NCI-H1436 treated with DMSO at 0.1 percent for 48 hours (cell line): Measurements from ENCODE around the gene TCERG1L.

Experiments used
- DNase-seq: peaks from one replicate; lab custom pipeline; 2025; lab: John Stamatoyannopoulos, UW

The TCERG1L gene

DNA sequence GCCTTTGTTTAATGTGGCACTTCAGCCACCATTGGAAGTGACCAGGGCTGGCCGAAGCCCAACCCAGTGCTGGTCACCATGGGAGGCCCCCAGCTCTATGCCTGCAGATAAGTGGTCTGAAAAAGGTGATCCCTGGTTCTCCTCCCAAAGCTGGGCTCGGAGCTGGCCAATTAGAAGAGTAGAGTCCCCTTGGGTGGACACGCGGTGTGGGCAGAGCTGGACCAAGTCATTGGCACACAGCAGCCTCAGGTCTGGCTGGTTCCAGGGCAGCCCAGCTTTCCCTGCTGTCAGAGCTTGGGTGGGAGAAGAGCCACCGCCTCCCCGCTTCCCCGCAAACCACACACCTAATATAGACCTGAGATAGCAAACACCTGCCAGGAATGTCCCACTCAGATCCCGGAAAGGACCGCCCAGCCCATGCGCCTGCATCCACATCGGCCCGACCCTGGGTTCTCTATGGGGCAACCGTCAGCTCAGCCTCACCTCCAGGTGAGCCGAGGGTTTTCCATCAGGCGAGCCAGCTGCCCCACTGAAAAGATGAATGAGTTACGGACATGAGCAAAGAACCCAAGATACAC, 84.3 kb downstream of the TCERG1L start:
- no peak for DNase-seq

DNA sequence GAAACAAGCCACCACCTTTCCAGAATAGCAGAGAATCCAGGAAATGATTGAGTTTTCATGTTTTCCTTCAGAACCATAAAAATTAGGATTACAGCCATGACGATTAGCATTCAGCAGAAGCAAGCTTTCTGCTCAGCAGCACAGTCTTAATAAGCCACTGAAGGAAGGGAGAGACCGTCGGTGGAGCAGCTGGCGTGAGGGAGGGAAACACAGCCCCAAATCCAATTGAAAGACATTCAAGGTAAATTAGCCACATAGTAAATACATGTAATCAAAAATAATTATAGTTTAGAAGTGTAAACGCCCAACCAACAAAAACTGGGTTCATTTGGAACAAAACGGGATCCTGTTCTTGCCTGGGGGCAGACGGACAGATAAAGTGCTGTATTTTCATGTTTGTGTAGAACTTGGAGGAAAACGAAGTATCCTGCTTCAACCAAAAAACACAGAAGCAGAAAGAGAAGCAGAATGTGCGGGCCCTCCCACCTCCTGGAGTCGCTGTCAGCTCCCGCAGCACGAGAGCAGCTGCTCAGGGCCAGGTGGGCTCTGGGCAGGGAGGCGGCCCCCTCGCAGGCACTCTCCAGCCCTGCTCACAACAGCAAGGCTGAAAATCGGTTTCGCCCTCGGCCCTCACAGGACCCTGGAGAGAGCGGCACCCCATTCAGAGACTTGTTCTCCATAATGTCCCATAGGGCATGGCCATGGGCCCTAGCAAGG, 84.9 kb downstream of the TCERG1L start:
- DNase-seq = peak; percentile 89

DNA sequence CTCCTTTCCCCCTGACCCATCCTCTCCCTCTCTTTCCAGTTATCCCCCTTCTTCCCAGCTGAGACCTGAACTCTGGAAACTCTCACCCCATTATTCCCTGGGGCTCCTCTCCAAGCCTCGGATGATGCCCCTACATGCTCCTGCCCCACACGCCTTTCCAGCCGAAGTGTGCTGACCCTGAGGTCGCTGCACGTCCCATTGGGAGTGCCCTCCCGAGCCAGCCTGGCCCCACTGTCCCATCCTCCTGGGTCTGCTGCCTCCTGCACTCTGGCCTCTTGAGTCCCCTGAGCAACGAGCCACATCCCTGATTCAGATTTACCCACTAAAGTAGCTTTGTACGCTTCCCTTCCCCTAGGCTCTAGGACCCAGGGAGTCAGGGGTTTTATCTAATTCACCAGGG, 87.4 kb downstream of the TCERG1L start:
- DNase-seq = no peak

DNA sequence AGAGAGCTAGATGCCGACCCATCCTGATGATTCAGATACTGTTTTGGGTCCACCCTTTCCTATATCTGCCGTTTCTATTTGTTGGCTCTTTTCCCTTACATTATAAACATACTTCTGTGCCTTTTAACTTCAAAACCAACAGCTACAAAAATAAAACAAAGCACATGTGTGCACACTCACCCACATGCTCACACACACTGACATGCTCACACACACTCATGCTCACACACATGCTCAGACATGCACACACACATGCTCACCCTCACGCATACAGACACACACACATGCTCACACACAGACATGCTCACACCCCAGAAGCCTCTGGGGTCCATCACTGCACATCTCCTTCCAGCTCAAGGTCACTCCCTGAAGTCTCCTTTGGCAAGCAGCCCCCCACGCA, 88.1 kb downstream of the TCERG1L start:
- no peak for DNase-seq

DNA sequence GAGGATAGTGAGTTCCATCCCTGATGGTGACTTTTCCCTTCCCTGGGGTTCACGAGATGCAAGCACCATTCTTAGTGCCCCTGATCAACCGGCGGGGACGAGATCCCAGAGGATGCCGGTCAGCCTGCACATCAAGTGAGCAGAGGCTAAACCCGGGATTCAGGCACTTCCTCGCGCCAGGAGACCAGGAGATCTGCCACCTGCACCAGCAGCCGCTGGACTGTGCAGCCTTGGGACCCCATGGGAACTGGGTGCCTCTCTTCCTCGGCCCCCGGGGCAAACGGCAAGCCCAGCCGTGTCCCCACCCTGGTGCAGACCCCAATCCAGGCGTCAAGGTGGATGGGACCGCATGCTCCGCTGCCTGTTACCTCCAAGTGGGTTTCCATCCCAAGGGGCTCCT, 88.5 kb downstream of the TCERG1L start:
- no peak for DNase-seq

DNA sequence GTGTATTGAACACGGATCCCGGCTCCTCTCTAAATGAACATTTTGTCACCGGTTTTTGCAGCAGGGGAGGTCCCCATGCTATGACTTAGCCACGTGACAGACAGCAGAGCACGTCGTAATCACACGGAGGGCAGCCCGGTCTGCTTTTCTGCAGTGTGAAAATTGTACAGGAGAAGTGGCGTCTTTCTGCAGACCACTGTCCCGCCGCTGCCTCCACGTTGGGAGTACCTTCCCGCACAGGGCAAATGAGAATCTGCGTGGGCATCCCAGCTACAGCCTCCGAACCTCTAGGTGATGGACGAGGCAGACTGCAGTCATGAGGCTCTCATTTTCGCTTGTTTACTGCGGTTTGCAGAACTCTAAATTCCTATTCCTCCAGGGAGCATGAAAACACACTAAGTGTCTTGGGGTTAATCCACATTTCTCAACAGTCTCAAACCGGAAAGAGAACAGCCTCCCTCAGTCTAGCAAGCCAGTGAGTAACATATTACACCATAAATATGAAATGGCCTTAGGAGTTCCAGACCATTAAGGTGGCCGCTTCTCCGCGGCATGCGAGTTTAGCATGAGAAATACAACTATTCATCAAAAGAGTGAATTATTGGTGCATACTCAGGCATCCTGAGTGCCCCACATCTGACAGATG, 89.8 kb downstream of the TCERG1L start:
- DNase-seq = no peak

DNA sequence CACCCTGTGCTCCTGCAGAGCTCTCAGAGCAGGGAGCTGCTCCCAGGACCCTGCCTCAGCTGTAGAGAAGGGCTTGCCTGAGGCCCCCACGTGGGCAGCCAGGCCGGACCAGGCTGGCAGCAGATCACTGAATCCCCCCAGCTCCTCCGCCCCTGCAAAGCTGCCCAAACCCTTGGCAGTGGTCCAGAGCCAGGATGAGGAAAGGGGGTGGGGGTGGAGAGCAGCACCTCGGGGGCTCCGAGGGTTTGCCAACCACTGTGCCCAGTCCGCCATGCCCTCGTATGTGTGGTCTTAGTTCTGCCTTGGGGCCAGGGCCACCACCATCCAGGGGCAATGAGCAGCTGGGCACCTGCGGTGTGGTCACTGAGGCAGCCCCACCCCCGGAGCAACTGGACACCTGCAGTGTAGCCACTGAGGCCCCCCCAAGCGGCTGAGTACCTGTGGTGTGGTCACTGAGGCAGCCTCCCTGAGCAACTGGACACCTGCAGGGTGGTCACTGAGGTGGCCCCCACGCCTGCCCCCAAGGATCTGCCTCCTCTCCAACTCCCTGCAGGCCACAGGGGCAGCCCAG, 90.8 kb downstream of the TCERG1L start:
- DNase-seq = no peak

DNA sequence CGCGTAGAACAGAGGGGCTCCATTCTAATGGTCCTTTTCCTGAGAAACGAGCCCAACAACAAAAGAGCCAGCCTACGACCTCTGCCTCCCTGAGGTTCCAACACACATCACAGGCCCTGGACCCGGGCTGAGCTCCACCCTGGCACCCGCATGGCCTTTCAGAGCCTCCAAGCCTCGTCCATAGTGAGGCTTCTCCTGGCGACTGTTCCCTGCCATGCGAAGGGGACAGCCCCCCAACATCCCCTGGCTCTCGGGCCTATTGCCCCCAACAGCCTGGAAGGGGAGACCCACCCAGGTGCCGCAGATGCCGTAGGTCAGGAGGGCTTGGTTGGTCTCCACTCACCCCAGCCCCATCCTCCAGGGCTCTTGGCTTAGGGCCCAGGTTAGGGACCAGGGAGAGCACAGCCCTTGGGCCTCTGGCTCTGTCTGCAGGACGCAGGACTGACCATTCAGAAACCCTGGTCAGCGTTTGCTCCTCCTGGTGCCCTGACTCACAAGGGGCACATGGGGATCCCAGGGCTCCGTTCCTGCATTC, 91.5 kb downstream of the TCERG1L start:
- DNase-seq = no peak

DNA sequence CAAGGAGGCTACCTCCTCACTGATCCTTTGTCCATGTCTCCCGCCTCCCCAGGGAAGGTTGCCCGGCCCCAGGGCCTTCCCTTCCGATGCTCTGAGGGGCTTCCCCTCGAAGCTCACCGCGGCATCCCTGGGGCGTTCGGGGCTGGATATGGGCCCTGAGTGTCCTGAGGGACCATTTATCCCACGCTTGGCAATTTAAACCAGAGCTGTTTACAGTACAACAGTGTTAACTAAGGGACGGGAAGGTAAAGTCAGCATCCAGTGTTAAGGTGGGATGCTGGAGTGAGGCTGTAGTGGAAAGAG, 92.0 kb downstream of the TCERG1L start:
- no peak for DNase-seq

DNA sequence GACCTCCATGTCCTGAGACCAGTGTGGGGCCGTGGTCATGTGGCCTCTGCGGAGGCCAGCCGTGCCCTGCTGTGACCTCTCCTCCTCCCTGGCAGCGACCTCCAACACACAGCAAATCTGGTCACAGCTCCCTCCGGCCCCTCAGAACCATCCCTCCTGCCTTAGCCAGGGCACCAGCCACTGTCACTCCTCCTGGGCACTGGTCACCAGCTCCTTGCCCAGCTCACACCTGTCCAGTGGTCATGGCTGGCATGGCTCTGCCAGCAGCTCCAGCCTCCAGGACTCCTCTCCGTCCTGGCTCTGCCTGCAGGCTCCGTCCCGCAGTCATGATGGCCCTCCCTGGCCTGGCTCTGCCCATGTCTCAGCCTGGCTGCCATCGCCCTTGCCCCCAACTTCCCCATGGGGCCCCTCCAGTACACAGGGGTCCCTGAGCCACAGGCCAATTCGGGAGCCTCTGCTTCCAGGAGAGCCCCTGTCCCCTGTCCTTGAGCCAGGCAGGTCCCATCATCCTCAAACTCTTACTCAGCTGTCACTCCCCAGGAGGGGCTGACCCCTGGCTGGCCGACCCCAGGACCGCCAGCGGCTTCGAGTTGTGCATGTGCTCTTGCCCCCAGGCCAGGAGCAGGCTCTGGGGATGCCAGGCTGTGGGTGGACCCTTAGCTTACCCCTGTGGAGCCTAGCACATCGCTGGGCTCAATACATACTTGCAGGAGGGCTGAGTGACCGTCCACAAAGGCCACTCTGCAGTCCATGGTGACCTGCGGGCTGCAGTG, 92.5 kb downstream of the TCERG1L start:
- DNase-seq = no peak

DNA sequence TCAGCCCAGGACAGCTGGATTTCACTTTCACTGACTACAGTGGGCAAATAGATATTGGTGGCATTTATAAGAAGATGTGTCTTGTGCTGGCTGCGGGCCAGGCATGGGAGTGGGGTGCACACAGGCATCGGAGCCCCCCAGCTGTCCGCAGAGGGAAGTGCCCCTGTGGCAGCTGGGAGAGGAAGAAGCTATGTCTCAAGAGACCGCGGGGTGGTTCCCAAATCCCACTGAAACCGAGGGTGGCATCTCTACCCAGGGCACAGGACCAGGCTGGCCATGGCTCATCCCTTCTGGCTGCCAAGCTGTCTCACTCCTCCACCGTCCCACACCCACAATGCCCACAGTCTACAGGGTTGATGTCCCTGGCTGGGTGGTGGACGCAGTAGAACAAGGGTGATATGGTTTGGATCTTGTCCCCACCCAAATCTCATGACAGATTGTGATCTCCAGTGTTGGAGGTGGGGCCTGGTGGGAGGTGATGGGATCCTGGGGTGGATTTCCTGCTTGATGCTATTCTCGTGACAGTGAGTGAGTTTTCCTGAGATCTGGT, 94.8 kb downstream of the TCERG1L start:
- DNase-seq = no peak

DNA sequence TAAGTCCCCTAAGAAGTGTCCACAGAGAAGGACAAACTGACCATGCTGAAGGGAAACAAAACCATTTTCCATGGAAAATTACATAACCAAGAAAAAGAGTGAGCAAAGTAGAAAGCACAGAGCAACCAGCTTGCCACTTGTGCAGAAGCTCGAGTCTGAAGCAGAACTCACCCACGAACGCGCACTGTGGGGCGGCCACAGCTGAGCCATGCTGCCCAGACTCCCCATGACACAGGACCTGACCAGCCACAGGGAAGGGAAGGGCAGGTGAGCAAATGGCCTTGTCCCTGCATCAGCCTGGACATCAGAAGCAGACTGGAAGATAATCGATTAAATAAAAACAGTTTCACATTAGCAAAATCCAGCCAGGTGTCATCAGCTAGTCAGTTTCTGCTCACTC, 95.7 kb downstream of the TCERG1L start:
- no peak for DNase-seq

DNA sequence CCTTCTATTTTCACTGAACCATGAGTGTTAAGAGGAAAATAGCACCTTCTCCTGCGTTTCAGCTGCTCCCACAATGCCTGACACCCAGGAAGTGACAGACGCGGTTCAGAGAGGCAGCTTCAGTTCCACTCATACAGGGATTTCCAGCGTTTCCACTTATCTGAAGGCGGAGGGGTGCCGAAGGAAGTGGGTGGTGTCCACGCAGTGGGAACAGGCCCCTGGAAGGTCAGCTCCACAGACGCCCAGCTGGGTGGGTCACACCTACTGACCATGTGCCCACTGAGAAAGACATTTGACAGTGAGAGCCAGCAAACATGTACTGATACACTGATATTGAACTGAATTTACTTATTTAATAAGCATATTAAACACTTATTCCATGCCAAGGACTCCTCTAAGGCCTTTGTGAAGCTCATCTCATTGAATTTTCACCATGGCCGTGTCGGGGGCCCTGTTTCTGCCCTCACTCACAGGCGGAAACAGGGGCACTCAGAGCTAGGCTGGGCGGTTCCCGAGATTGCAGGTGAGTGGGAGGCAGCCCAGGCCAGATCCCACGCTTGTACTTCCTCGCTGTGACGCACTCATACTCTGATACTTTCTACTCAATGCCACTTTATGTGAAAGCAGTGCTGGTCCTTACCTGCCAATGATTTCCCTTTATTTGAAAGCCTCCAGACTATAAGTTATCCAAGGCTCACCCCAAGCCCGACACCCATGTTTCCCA, 96.8 kb downstream of the TCERG1L start:
- no peak for DNase-seq

DNA sequence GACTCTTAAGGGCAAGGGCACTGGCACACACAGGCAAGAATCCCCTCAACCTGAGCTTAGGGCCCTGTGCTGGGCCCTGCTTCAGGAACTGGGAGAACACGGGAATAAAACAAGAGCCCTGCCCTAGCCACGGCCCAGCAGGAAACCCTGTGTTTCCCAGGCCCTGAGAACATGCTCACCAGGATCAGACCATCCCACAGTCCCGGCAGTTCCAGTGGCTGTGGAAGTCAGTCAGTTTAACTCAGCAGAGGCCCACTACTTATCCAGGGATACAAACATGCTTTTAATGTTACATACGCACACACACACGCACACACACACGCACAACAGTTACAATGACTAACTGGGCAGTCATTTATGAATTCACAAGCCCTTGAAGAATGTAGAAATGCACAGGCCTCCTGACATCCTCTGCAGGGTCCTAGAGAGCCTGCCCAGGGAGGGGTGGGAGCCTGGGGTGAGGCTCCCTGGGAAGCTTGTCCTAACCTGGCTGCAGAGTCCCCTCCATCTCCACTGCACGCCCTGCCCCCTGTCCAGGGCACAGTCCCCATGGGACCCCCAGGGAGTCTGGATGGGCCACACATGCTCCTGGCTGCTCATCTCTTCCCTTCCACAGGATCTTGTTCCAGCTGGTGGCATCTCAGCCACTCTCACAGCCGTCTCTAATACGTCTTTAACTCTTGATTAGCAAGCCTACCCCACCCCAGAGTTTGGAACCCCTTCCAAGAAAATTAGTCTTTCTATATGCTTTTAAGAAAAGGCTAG, 97.6 kb downstream of the TCERG1L start:
- DNase-seq = no peak

DNA sequence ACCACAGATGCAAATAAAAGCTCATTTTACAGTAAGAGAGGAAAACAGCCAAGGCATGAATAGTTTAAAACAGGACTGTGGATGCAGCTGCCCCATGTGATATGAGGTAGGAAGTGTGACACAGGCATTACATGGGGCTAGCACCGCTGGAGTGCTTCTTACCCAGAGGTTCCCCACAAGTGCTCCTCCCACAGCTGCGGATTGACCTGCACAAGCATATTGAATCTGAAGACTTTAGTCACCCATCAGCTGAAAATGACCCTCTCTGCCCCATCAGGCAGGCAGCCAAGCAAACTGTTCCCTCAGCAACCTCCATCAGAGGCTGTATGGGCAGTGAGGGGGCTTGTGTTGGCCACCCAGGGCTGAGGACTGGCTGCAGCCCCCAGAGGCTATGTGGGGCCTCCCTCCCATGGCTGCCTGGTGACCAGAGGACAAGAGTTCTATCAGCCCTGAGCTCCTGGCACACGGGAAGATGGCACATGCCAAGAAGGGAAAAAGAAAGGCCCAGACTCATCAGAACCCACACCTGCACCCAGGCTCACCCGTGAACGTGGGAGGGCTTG, 98.7 kb downstream of the TCERG1L start:
- DNase-seq = no peak

DNA sequence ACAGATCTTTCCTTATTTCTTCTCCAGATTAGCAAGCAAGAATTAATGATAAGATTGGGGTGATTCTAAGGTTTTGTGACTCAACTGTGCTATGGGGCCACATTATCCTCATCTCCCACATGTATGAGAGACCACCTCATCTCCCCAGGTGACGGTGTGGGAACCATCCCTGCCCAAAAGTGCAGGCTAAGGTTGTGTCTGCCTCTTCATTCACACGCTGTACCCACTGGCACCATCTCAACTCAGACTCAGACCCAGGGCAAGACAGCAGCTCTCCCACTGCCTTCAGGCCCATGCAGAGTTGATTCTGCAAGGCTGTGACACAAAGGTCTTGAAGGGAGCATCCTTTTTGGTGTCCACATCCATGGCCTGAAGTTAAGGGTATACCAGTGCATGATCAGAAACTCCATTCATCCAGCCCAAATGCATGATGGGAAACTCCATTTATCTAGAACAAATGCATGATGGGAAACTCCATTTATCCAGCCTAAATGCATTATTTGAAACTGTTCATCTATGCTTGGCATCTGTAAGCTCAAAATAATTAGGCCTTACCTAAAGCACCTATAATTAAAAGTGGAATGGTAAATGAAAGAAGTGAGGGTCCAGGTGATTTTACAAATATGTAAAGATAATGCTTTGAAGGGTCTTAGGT, 99.4 kb downstream of the TCERG1L start:
- no peak for DNase-seq

DNA sequence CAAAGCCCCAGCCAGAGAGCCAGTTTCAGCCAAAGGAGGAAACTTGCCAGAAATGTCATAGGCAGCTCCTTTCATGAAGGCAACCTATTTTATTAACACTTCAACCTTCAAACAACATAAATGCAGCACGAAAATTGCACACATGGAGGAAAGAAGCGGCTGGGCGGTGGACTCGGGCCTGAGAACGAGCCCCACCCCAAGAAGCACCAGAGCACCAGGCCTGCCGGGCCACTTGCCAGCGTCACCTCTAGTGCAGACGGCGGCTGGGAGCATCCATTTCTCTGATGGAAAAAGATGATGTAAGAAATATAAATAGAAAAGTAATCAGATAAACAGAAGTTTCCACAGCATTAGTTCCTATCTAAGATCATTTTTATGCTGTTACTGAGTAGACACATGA, 100.0 kb downstream of the TCERG1L start:
- no peak for DNase-seq

DNA sequence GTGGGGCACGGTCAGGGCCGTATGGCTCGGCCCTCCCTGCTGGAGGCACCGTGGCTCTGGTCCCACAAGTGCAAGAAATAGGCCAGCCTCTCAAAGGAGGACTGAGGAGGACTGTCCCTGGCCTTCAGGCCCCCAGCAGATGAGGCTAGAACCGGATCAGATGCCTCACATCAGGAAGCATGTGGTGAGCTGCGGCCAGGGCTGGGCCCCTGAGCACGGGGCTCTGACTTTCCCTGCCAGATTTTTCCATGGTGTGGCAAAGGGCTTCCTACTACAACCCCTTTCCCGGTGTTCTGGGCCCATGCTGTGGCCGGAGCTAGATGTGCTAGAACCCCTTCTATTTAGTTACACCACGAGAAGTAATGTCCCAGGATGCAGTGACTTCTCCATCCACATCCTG, 100.4 kb downstream of the TCERG1L start:
- no peak for DNase-seq

DNA sequence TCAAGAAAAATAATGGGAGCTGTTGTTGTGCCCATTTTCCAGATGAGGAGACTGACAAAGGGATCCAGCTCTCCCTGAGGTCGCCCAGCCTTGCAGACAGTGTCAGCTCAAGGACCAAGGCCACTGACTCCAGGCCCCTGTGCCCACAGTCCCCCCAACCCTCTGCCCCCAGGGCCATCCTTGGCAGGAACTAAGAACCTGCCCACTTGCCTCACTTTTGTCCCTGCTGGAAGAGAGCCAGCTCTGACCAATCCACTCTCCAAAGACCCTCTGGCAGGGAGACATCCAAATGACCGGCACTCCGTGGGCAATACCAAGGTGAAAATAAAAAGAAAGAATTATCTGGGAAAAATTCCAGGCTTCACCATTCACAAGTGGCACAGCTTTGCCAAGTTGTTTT, 101.3 kb downstream of the TCERG1L start:
- no peak for DNase-seq
